MCF 10A (cell line): ENCODE data around the gene COL27A1. TPM values are rescaled to one million over a fixed set of nuclear protein-coding genes. Genes with fewer than 3 reads are reported as not detected.

Experiments used
- BruUV-seq: library from RNA; stranded (reverse); fragments of 400-500 nt; replicated peaks from 2 replicates; lab custom pipeline; 2021; lab: Mats Ljungman, UMichigan
- CTCF ChIA-PET: fragments of 300-600 bp; sonication (Branson Sonifier 250); formaldehyde crosslinking; extraction: SDS; loops from one replicate; lab custom pipeline; 2021; ENCODE audit warnings: antibody characterized with exemption, inconsistent platforms; lab: Yijun Ruan, JAX
- POLR2A ChIA-PET: fragments of 300-600, 350-650 bp; sonication (Branson Sonifier 250); formaldehyde crosslinking; extraction: SDS; loops from one replicate; lab custom pipeline; 2020; ENCODE audit warnings: antibody characterized with exemption, inconsistent platforms; lab: Yijun Ruan, JAX
- DNase-seq: peaks from one replicate; pipeline ENCODE4 v3.0.0-alpha.2; 2018; ENCODE audit not compliant: unreplicated experiment
- H3K27ac Mint-ChIP-seq: one replicate; pipeline ENCODE4 v1.8.0; 2022; ENCODE audit warnings: mild to moderate bottlenecking, low read depth, mixed read lengths; ENCODE audit not compliant: unreplicated experiment
- H3K27me3 Mint-ChIP-seq: one replicate; pipeline ENCODE4 v1.8.0; 2022; ENCODE audit warnings: mixed read lengths; ENCODE audit not compliant: insufficient read depth, unreplicated experiment
- H3K36me3 Mint-ChIP-seq: one replicate; pipeline ENCODE4 v1.8.0; 2022; ENCODE audit warnings: mild to moderate bottlenecking, moderate library complexity, mixed read lengths; ENCODE audit not compliant: insufficient read depth, unreplicated experiment
- H3K4me1 Mint-ChIP-seq: one replicate; pipeline ENCODE4 v1.8.0; 2022; ENCODE audit warnings: mixed read lengths; ENCODE audit not compliant: insufficient read depth, unreplicated experiment
- H3K4me3 Mint-ChIP-seq: one replicate; pipeline ENCODE4 v1.8.0; 2022; ENCODE audit warnings: mild to moderate bottlenecking, moderate library complexity, mixed read lengths; ENCODE audit not compliant: unreplicated experiment
- H3K9me3 Mint-ChIP-seq: one replicate; pipeline ENCODE4 v1.8.0; 2022; ENCODE audit warnings: mixed read lengths; ENCODE audit not compliant: unreplicated experiment
- CTCF ChIP-seq: fragments of 200-600 bp; IDR thresholded peaks from one replicate; pipeline ENCODE4 v1.8.0; 2022; ENCODE audit warnings: antibody characterized with exemption, mild to moderate bottlenecking; ENCODE audit not compliant: unreplicated experiment
- intact Hi-C: fragments of 100-400 bp; cut with micrococcal nuclease; formaldehyde crosslinking; loops from 2 replicates; pipeline ENCODE4 v1.14.1; 2022
- total RNA-seq: library from RNA; stranded (reverse); gene quantifications from 2 replicates; pipeline ENCODE4 v1.2.3, GENCODE V29; 2022

COL27A1 gene
- total RNA-seq, 1 experiment from 2014 or later = 2.9 TPM

GRCh38 chr9:114276908-114277821 is 121.8 kb downstream of the COL27A1 start:
- no peak for TF ChIP-seq CTCF
- H3K27me3 Mint-ChIP-seq = no peaks in the 10 kb centered on the region
- BruUV-seq = no TSS peak
- peak overlapping the region; percentile 81 for H3K27ac Mint-ChIP-seq
- H3K4me3 Mint-ChIP-seq = no peak overlapping the region
- H3K36me3 Mint-ChIP-seq = no peaks in the 10 kb centered on the region
- ChIA-PET CTCF (interaction anchor here (0.6 to 1.1 kb wide), 5 partner anchors 8 to 186 kb away, joined by 3 to 5 read pairs (median 3); partner anchors contain the start of gene COL27A1), POLR2A (interaction anchor here (0.9 kb wide), 1 partner anchor 11 kb away, joined by 3 read pairs; no protein-coding TSS in a partner anchor)
- H3K9me3 Mint-ChIP-seq = no peaks in the 10 kb centered on the region
- intact Hi-C loops = no loop called here
- peak; percentile 87 for DNase-seq
- H3K4me1 Mint-ChIP-seq = peaks cover 37% of the 10 kb centered on the region

- Mint-ChIP-seq H3K27ac (peak overlapping the region; percentile 81), H3K9me3 (no peaks in the 10 kb centered on the region), H3K36me3 (no peaks in the 10 kb centered on the region), H3K4me3 (peak overlapping the region; percentile 8), H3K4me1 (peaks cover 48% of the 10 kb centered on the region), H3K27me3 (no peaks in the 10 kb centered on the region)
- ChIA-PET CTCF (interaction anchor here (1.2 kb wide), 1 partner anchor 195 kb away, joined by 6 read pairs; no protein-coding TSS in a partner anchor), POLR2A (no interaction called here)
- TF ChIP-seq CTCF = no peak
- DNase-seq = no peak
- intact Hi-C loops = no loop called here
- no TSS peak for BruUV-seq
Measured at GRCh38 chr9:114278356-114278755, 123.0 kb downstream of the COL27A1 start.

GRCh38 chr9:114278881-114279570 is 123.7 kb downstream of the COL27A1 start:
- no peak for TF ChIP-seq CTCF
- BruUV-seq = no TSS peak
- H3K36me3 Mint-ChIP-seq = no peaks in the 10 kb centered on the region
- no peaks in the 10 kb centered on the region for H3K9me3 Mint-ChIP-seq
- DNase-seq = peak; percentile 84
- peak overlapping the region; percentile 81 for H3K27ac Mint-ChIP-seq
- ChIA-PET POLR2A (interaction anchor here (0.6 kb wide), 1 partner anchor 1491 kb away, joined by 3 read pairs; no protein-coding TSS in a partner anchor), CTCF (interaction anchor here (0.5 to 1.5 kb wide), 8 partner anchors 9 to 1103 kb away, joined by 3 to 9 read pairs (median 3); no protein-coding TSS in a partner anchor)
- H3K4me1 Mint-ChIP-seq = peaks cover 48% of the 10 kb centered on the region
- intact Hi-C loops = no loop called here
- H3K4me3 Mint-ChIP-seq = peak overlapping the region; percentile 8
- H3K27me3 Mint-ChIP-seq = no peaks in the 10 kb centered on the region

GRCh38 chr9:114279693-114280092 is 124.4 kb downstream of the COL27A1 start:
- TF ChIP-seq CTCF = no peak
- H3K9me3 Mint-ChIP-seq = no peaks in the 10 kb centered on the region
- no peaks in the 10 kb centered on the region for H3K27me3 Mint-ChIP-seq
- H3K4me1 Mint-ChIP-seq = peaks cover 48% of the 10 kb centered on the region
- ChIA-PET CTCF (interaction anchor here (0.5 to 1.8 kb wide), 7 partner anchors 8 to 1103 kb away, joined by 3 to 9 read pairs (median 3); no protein-coding TSS in a partner anchor), POLR2A (interaction anchor here (0.6 kb wide), 1 partner anchor 1492 kb away, joined by 3 read pairs; no protein-coding TSS in a partner anchor)
- H3K27ac Mint-ChIP-seq = no peak overlapping the region
- BruUV-seq = no TSS peak
- no peak for DNase-seq
- H3K4me3 Mint-ChIP-seq = no peak overlapping the region
- no peaks in the 10 kb centered on the region for H3K36me3 Mint-ChIP-seq
- intact Hi-C loops = no loop called here
